ENCODE data around the gene TENM4.
A peak's percentile ranks its signal among the peaks of the same experiment; 100 is the strongest.

Gene TENM4

GRCh38 chr11:79404806-79405205, 36.0 kb downstream of the TENM4 start:
- in situ Hi-C loops (cut with MboI; ENCODE audit: low sequenced_read_pairs): no loop called here
- H3K4me3 ChIP-seq: no peak overlapping the region
- H3K9me3 ChIP-seq: no peaks in the 10 kb centered on the region
- DNase-seq (ENCODE audit: low spot score in 2 of 2): no peak
- H3K36me3 ChIP-seq (replicated peaks): no peaks in the 10 kb centered on the region; the same call in 1 of the 2 replicates
- peaks cover 7% of the 10 kb centered on the region; the same call in 1 of the 2 replicates for H3K4me1 ChIP-seq
- no peaks in the 10 kb centered on the region for H3K27me3 ChIP-seq (ENCODE audit: low read depth)

- in situ Hi-C loops (cut with MboI; ENCODE audit: low sequenced_read_pairs): no loop called here
- no peaks in the 10 kb centered on the region for H3K27me3 ChIP-seq (ENCODE audit: low read depth)
- DNase-seq (ENCODE audit: low spot score in 2 of 2): no peak
Measured at GRCh38 chr11:79404325-79404724, 36.5 kb downstream of the TENM4 start.

GRCh38 chr11:79403839-79404238, 37.0 kb downstream of the TENM4 start:
- DNase-seq (ENCODE audit: low spot score in 2 of 2): no peak
- Histone ChIP-seq H3K36me3 (replicated peaks) (no peaks in the 10 kb centered on the region; the same call in 1 of the 2 replicates), H3K4me3 (no peak overlapping the region), H3K27me3 (ENCODE audit: low read depth) (no peaks in the 10 kb centered on the region), H3K4me1 (peaks cover 7% of the 10 kb centered on the region; the same call in 1 of the 2 replicates), H3K9me3 (no peaks in the 10 kb centered on the region)
- in situ Hi-C loops (cut with MboI; ENCODE audit: low sequenced_read_pairs): no loop called here

More at GRCh38 chr11:79404325-79404724, 36.5 kb downstream of the TENM4 start:
- no peaks in the 10 kb centered on the region; the same call in 1 of the 2 replicates for H3K36me3 ChIP-seq (replicated peaks)
- H3K4me3 ChIP-seq: no peak overlapping the region
- peaks cover 7% of the 10 kb centered on the region; the same call in 1 of the 2 replicates for H3K4me1 ChIP-seq
- H3K9me3 ChIP-seq: no peaks in the 10 kb centered on the region

GRCh38 chr11:79402912-79403311, 37.9 kb downstream of the TENM4 start:
- in situ Hi-C loops (cut with MboI; ENCODE audit: low sequenced_read_pairs): no loop called here

GRCh38 chr11:79400717-79401330, 40.0 kb downstream of the TENM4 start:
- Histone ChIP-seq H3K27me3 (ENCODE audit: low read depth) (no peaks in the 10 kb centered on the region), H3K4me1 (peaks cover 7% of the 10 kb centered on the region; the same call in 1 of the 2 replicates), H3K36me3 (replicated peaks) (no peaks in the 10 kb centered on the region; the same call in 1 of the 2 replicates), H3K9me3 (no peaks in the 10 kb centered on the region), H3K4me3 (no peak overlapping the region)
- in situ Hi-C loops (cut with MboI; ENCODE audit: low sequenced_read_pairs): no loop called here
- DNase-seq (ENCODE audit: low spot score in 2 of 2): peak; percentile 22 to 68

More at GRCh38 chr11:79402912-79403311, 37.9 kb downstream of the TENM4 start:
- Histone ChIP-seq H3K36me3 (replicated peaks) (no peaks in the 10 kb centered on the region; the same call in 1 of the 2 replicates), H3K9me3 (no peaks in the 10 kb centered on the region), H3K4me3 (no peak overlapping the region), H3K27me3 (ENCODE audit: low read depth) (no peaks in the 10 kb centered on the region), H3K4me1 (peaks cover 7% of the 10 kb centered on the region; the same call in 1 of the 2 replicates)
- no peak for DNase-seq (ENCODE audit: low spot score in 2 of 2)

DNA sequence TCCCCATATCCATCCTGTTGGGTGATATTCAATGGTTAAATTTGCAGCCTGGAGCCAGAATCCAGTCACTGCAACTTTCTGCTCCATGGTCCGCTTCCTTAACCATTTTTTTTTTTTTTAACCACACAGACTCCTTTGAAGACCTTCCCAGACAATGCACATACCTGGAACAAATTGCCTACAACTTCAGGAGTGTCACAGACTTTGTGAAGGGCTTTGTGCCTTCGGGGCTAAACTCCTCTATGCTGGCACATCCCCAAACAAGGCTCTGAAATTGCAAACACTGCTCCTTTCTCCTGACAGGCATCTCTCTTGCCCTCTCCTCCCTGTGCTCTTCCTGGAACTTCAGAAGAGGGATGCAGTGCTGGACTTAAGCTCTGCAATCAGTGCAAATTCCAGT, 40.6 kb downstream of the TENM4 start:
- Histone ChIP-seq H3K9me3 (no peaks in the 10 kb centered on the region), H3K4me1 (peaks cover 7% of the 10 kb centered on the region; the same call in 1 of the 2 replicates), H3K4me3 (no peak overlapping the region), H3K36me3 (replicated peaks) (no peaks in the 10 kb centered on the region; the same call in 1 of the 2 replicates), H3K27me3 (ENCODE audit: low read depth) (no peaks in the 10 kb centered on the region)
- in situ Hi-C loops (cut with MboI; ENCODE audit: low sequenced_read_pairs): no loop called here
- no peak for DNase-seq (ENCODE audit: low spot score in 2 of 2)

- DNase-seq (ENCODE audit: low spot score in 2 of 2): no peak
- Histone ChIP-seq H3K9me3 (no peaks in the 10 kb centered on the region), H3K4me1 (peaks cover 11% of the 10 kb centered on the region), H3K4me3 (no peak overlapping the region), H3K27me3 (ENCODE audit: low read depth) (no peaks in the 10 kb centered on the region), H3K36me3 (replicated peaks) (no peaks in the 10 kb centered on the region)
- in situ Hi-C loops (cut with MboI; ENCODE audit: low sequenced_read_pairs): no loop called here
Measured at GRCh38 chr11:79397252-79397651, 43.6 kb downstream of the TENM4 start.

- DNase-seq (ENCODE audit: low spot score in 2 of 2): no peak
- peaks cover 11% of the 10 kb centered on the region for H3K4me1 ChIP-seq
- H3K36me3 ChIP-seq (replicated peaks): no peaks in the 10 kb centered on the region
- H3K9me3 ChIP-seq: no peaks in the 10 kb centered on the region
- no peak overlapping the region for H3K4me3 ChIP-seq
- no peaks in the 10 kb centered on the region for H3K27me3 ChIP-seq (ENCODE audit: low read depth)
- in situ Hi-C loops (cut with MboI; ENCODE audit: low sequenced_read_pairs): no loop called here
Measured at GRCh38 chr11:79396674-79397073, 44.2 kb downstream of the TENM4 start.

- H3K36me3 ChIP-seq (replicated peaks): no peaks in the 10 kb centered on the region
- H3K9me3 ChIP-seq: no peaks in the 10 kb centered on the region
- DNase-seq (ENCODE audit: low spot score in 2 of 2): no peak
- H3K4me1 ChIP-seq: peaks cover 11% of the 10 kb centered on the region
- in situ Hi-C loops (cut with MboI; ENCODE audit: low sequenced_read_pairs): no loop called here
- no peaks in the 10 kb centered on the region for H3K27me3 ChIP-seq (ENCODE audit: low read depth)
- H3K4me3 ChIP-seq: no peak overlapping the region
Measured at GRCh38 chr11:79396001-79396400, 44.8 kb downstream of the TENM4 start.

GRCh38 chr11:79393362-79394043, 47.3 kb downstream of the TENM4 start:
- no peaks in the 10 kb centered on the region for H3K9me3 ChIP-seq
- H3K4me3 ChIP-seq: no peak overlapping the region
- in situ Hi-C loops (cut with MboI; ENCODE audit: low sequenced_read_pairs): no loop called here
- H3K27me3 ChIP-seq (ENCODE audit: low read depth): no peaks in the 10 kb centered on the region
- H3K4me1 ChIP-seq: peaks cover 8% of the 10 kb centered on the region
- H3K36me3 ChIP-seq (replicated peaks): no peaks in the 10 kb centered on the region
- peak; percentile 30 to 77 for DNase-seq (ENCODE audit: low spot score in 2 of 2)

DNA sequence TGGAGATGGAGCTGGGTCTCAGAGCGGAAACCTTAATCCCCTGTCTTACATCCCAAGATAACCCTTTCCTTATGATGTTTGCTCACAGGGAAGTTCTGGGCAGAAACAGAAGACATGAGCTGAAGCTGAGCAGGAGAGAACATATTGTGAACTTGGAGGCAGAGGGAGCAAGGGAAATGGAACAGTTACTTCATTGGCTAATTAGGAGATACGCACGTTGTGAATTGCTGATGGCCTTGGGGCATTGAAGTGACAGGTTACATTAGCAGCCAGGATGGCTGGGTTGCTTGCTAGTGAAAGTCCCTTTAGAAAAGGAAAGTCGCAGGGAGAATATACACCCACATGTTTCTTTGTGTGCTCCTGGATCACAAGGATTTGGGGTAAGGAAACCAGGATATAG, 48.7 kb downstream of the TENM4 start:
- Histone ChIP-seq H3K9me3 (no peaks in the 10 kb centered on the region), H3K4me3 (no peak overlapping the region), H3K4me1 (peaks cover 16% of the 10 kb centered on the region), H3K36me3 (replicated peaks) (no peaks in the 10 kb centered on the region), H3K27me3 (ENCODE audit: low read depth) (no peaks in the 10 kb centered on the region)
- DNase-seq (ENCODE audit: low spot score in 2 of 2): no peak
- in situ Hi-C loops (cut with MboI; ENCODE audit: low sequenced_read_pairs): no loop called here

- peaks cover 21% of the 10 kb centered on the region for H3K4me1 ChIP-seq
- no peak overlapping the region for H3K4me3 ChIP-seq
- no peaks in the 10 kb centered on the region for H3K9me3 ChIP-seq
- in situ Hi-C loops (cut with MboI; ENCODE audit: low sequenced_read_pairs): no loop called here
- no peak for DNase-seq (ENCODE audit: low spot score in 2 of 2)
- H3K27me3 ChIP-seq (ENCODE audit: low read depth): no peaks in the 10 kb centered on the region
- no peaks in the 10 kb centered on the region for H3K36me3 ChIP-seq (replicated peaks)
Measured at GRCh38 chr11:79390923-79391322, 49.9 kb downstream of the TENM4 start.

DNA sequence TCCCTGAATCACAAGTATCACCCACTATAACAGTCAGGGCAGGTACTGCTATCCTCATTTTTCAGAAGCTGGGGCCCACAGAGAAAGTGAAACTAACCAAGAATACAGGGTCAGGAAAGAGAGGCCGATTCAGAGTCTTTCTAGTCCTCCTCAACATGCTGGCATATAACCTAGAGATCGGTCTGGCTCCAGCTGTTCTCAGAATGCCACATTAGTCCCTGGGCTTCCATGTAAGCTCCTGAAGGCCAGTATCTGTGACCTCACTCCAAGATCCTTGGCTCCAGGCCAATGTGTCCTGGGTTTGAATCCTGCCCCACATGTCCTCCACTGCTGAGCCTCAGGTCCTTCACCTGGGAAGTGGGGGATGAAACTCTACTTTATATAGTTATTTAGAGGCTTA, 50.4 kb downstream of the TENM4 start:
- no peak for DNase-seq (ENCODE audit: low spot score in 2 of 2)
- in situ Hi-C loops (cut with MboI; ENCODE audit: low sequenced_read_pairs): no loop called here
- Histone ChIP-seq H3K27me3 (ENCODE audit: low read depth) (no peaks in the 10 kb centered on the region), H3K9me3 (no peaks in the 10 kb centered on the region), H3K36me3 (replicated peaks) (no peaks in the 10 kb centered on the region), H3K4me1 (peaks cover 21% of the 10 kb centered on the region), H3K4me3 (no peak overlapping the region)

- DNase-seq (ENCODE audit: low spot score in 2 of 2): no peak
- Histone ChIP-seq H3K27me3 (ENCODE audit: low read depth) (no peaks in the 10 kb centered on the region), H3K9me3 (no peaks in the 10 kb centered on the region), H3K4me3 (no peak overlapping the region), H3K36me3 (replicated peaks) (no peaks in the 10 kb centered on the region), H3K4me1 (peaks cover 13% of the 10 kb centered on the region)
- in situ Hi-C loops (cut with MboI; ENCODE audit: low sequenced_read_pairs): no loop called here
Measured at GRCh38 chr11:79388201-79388600, 52.6 kb downstream of the TENM4 start.

All from HAP-1 (cell line).